ENCODE results near the gene TERT. TPM values are rescaled to one million over a fixed set of nuclear protein-coding genes. Genes with fewer than 3 reads are reported as not detected.

TERT gene
- total and polyA plus RNA-seq, 2 of the 4 experiments (the other 2 are of a cell fraction), result not detected

DNA sequence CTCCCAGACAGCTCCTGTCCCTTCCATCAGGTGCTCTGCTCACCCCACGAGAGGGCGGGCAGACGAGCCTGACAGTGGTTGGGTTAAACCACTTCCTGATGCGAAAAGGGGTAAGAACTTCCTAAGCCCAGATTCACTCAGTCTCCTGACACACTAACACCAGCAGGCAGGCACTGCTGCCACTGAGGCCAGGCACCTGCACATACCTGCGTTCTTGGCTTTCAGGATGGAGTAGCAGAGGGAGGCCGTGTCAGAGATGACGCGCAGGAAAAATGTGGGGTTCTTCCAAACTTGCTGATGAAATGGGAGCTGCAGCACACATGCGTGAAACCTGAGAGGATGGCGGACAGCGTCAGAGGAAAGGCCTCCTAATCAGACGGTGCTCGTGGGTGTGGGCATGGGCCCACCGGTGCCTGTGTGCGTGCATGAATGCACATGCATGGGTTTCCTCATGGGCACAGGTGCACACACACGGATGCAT, 39.7 kb downstream of the TERT start:
- Histone ChIP-seq H3K27me3 (ENCODE audit: control insufficient read depth, insufficient read depth, low read length) (no peaks in the 10 kb centered on the region; the same call in 1 of the 2 replicates), H3K23ac (ENCODE audit: low read depth, low read length) (no peak overlapping the region), H3K4ac (ENCODE audit: low read depth, low read length) (no peak overlapping the region), H3K9me3 (ENCODE audit: control insufficient read depth, insufficient read depth, low read length) (peaks cover 15% of the 10 kb centered on the region), H2BK5ac (ENCODE audit: low read depth, low read length, poor library complexity, severe bottlenecking) (no peak overlapping the region), H4K5ac (ENCODE audit: low read depth, low read length) (no peak overlapping the region), H2AFZ (replicated peaks; ENCODE audit: low read length, poor library complexity) (no peak overlapping the region), H3K4me2 (ENCODE audit: low read depth, low read length) (no peak overlapping the region), H3K4me3 (ENCODE audit: insufficient read depth, low read depth, low read length) (no peak overlapping the region), H2AK9ac (replicated peaks; ENCODE audit: low read depth, low read length, poor library complexity) (no peak overlapping the region), H2AK5ac (ENCODE audit: low read depth, low read length) (no peak overlapping the region), H3K27ac (ENCODE audit: insufficient read depth, low read length) (no peak overlapping the region), H2BK20ac (ENCODE audit: low read depth, low read length) (no peak overlapping the region), H2BK15ac (ENCODE audit: low read depth, low read length) (no peak overlapping the region), H3K79me1 (ENCODE audit: low read depth in 1 of 2, low read length in 2 of 2) (no peaks in the 10 kb centered on the region), H3K9ac (ENCODE audit: low read depth, low read length) (no peak overlapping the region), H3K9me1 (ENCODE audit: insufficient read depth, low read length) (no peaks in the 10 kb centered on the region), H3K4me1 (ENCODE audit: control insufficient read depth, insufficient read depth, low read length) (no peaks in the 10 kb centered on the region), H2BK120ac (ENCODE audit: low read depth, low read length) (no peak overlapping the region), H3K36me3 (ENCODE audit: control insufficient read depth, insufficient read depth, low read length) (no peaks in the 10 kb centered on the region), H3K56ac (ENCODE audit: extremely low read depth, insufficient read depth, low read length) (no peak overlapping the region), H3K18ac (ENCODE audit: low read depth, low read length) (no peak overlapping the region), H4K91ac (ENCODE audit: insufficient read depth, low read depth, low read length) (no peak overlapping the region), H4K8ac (ENCODE audit: low read depth in 2 of 2, low read length in 2 of 2) (no peak overlapping the region), H3K14ac (replicated peaks; ENCODE audit: low read depth, low read length) (no peak overlapping the region), H4K20me1 (ENCODE audit: insufficient read depth, low read length) (no peaks in the 10 kb centered on the region)
- in situ Hi-C loops (cut with MboI; ENCODE audit: low sequenced_read_pairs), result no loop called here
- no peak for TF ChIP-seq USF2 (IDR thresholded peaks at IDR 0.05; ENCODE audit: low read depth, low read length)
- ChIA-PET CTCF (no interaction called here), POLR2A (ENCODE audit: unreplicated experiment) (no interaction called here)
- BruUV-seq (replicated peaks), result no TSS peak
- no peak for DNase-seq
- no peak for ATAC-seq (ENCODE audit: low read depth)
- 61% methylated on average over 7 of the region's 16 CpGs; no CpG with 5 or more reads in 1 of the 2 experiments for WGBS, 2 experiments (ENCODE audit: extremely low coverage in 2 of 2, insufficient read length in 1 of 2)
- intact Hi-C loops (cut with micrococcal nuclease), result no loop called here
- dilution Hi-C loops (cut with HindIII; ENCODE audit: low sequenced_read_pairs, unreplicated experiment), result no loop called here
